ENCODE results near the gene LHFPL3. TPM values are rescaled to one million over a fixed set of nuclear protein-coding genes. Genes with fewer than 3 reads are reported as not detected.

The LHFPL3 gene
- total RNA-seq, 1 donor from 2014 or later = not detected

GRCh38 chr7:104453190-104453589, 124.8 kb downstream of the LHFPL3 start:
- no peaks in the 10 kb centered on the region for H3K4me1 ChIP-seq (ENCODE audit: control insufficient read depth in 3 of 3, insufficient read depth in 3 of 3, low read length in 3 of 3)
- H3K27ac ChIP-seq (ENCODE audit: low read depth, low read length) = no peak overlapping the region
- no peaks in the 10 kb centered on the region for H3K9me3 ChIP-seq (ENCODE audit: control insufficient read depth in 3 of 3, low read length in 3 of 3)
- H3K9ac ChIP-seq (ENCODE audit: low read depth in 1 of 3, low read length in 3 of 3) = no peak overlapping the region
- H3K27me3 ChIP-seq (ENCODE audit: control insufficient read depth in 3 of 3, insufficient read depth in 3 of 3, low read length in 3 of 3) = no peaks in the 10 kb centered on the region
- H3K4me3 ChIP-seq (ENCODE audit: low read length in 3 of 3) = no peak overlapping the region
- no peaks in the 10 kb centered on the region for H3K36me3 ChIP-seq (ENCODE audit: control insufficient read depth in 3 of 3, insufficient read depth in 3 of 3, low read length in 3 of 3)

- H3K4me1 ChIP-seq (ENCODE audit: control insufficient read depth in 3 of 3, insufficient read depth in 3 of 3, low read length in 3 of 3) = no peaks in the 10 kb centered on the region
Measured at GRCh38 chr7:104458875-104459274, 130.5 kb downstream of the LHFPL3 start.

GRCh38 chr7:104469166-104469820, 140.9 kb downstream of the LHFPL3 start:
- Histone ChIP-seq H3K9ac (ENCODE audit: low read depth in 1 of 3, low read length in 3 of 3) (no peak overlapping the region), H3K36me3 (ENCODE audit: control insufficient read depth in 3 of 3, insufficient read depth in 3 of 3, low read length in 3 of 3) (no peaks in the 10 kb centered on the region), H3K9me3 (ENCODE audit: control insufficient read depth in 3 of 3, low read length in 3 of 3) (peaks cover 0 to 1% (median 0%) of the 10 kb centered on the region in 3 donors), H3K4me3 (ENCODE audit: low read length in 3 of 3) (no peak overlapping the region), H3K4me1 (ENCODE audit: control insufficient read depth in 3 of 3, insufficient read depth in 3 of 3, low read length in 3 of 3) (no peaks in the 10 kb centered on the region), H3K27me3 (ENCODE audit: control insufficient read depth in 3 of 3, insufficient read depth in 3 of 3, low read length in 3 of 3) (no peaks in the 10 kb centered on the region), H3K27ac (ENCODE audit: low read depth, low read length) (no peak overlapping the region)

More at GRCh38 chr7:104458875-104459274, 130.5 kb downstream of the LHFPL3 start:
- Histone ChIP-seq H3K9me3 (ENCODE audit: control insufficient read depth in 3 of 3, low read length in 3 of 3) (peaks cover 0 to 4% (median 4%) of the 10 kb centered on the region in 3 donors), H3K4me3 (ENCODE audit: low read length in 3 of 3) (peak overlapping the region in 1 of 3 donors; percentile 9), H3K27me3 (ENCODE audit: control insufficient read depth in 3 of 3, insufficient read depth in 3 of 3, low read length in 3 of 3) (no peaks in the 10 kb centered on the region), H3K9ac (ENCODE audit: low read depth in 1 of 3, low read length in 3 of 3) (no peak overlapping the region), H3K36me3 (ENCODE audit: control insufficient read depth in 3 of 3, insufficient read depth in 3 of 3, low read length in 3 of 3) (no peaks in the 10 kb centered on the region), H3K27ac (ENCODE audit: low read depth, low read length) (no peak overlapping the region)

GRCh38 chr7:104480529-104480928, 152.1 kb downstream of the LHFPL3 start:
- peaks cover 0 to 2% (median 0%) of the 10 kb centered on the region in 3 donors for H3K9me3 ChIP-seq (ENCODE audit: control insufficient read depth in 3 of 3, low read length in 3 of 3)
- H3K27me3 ChIP-seq (ENCODE audit: control insufficient read depth in 3 of 3, insufficient read depth in 3 of 3, low read length in 3 of 3) = no peaks in the 10 kb centered on the region
- no peaks in the 10 kb centered on the region for H3K4me1 ChIP-seq (ENCODE audit: control insufficient read depth in 3 of 3, insufficient read depth in 3 of 3, low read length in 3 of 3)
- H3K9ac ChIP-seq (ENCODE audit: low read depth in 1 of 3, low read length in 3 of 3) = no peak overlapping the region
- H3K36me3 ChIP-seq (ENCODE audit: control insufficient read depth in 3 of 3, insufficient read depth in 3 of 3, low read length in 3 of 3) = no peaks in the 10 kb centered on the region
- no peak overlapping the region for H3K27ac ChIP-seq (ENCODE audit: low read depth, low read length)
- H3K4me3 ChIP-seq (ENCODE audit: low read length in 3 of 3) = no peak overlapping the region

- H3K9me3 ChIP-seq (ENCODE audit: control insufficient read depth in 3 of 3, low read length in 3 of 3) = peaks cover 0 to 2% (median 0%) of the 10 kb centered on the region in 3 donors
- H3K36me3 ChIP-seq (ENCODE audit: control insufficient read depth in 3 of 3, insufficient read depth in 3 of 3, low read length in 3 of 3) = no peaks in the 10 kb centered on the region
- no peak overlapping the region for H3K9ac ChIP-seq (ENCODE audit: low read depth in 1 of 3, low read length in 3 of 3)
- no peaks in the 10 kb centered on the region for H3K4me1 ChIP-seq (ENCODE audit: control insufficient read depth in 3 of 3, insufficient read depth in 3 of 3, low read length in 3 of 3)
- no peak overlapping the region for H3K27ac ChIP-seq (ENCODE audit: low read depth, low read length)
- no peak overlapping the region for H3K4me3 ChIP-seq (ENCODE audit: low read length in 3 of 3)
- H3K27me3 ChIP-seq (ENCODE audit: control insufficient read depth in 3 of 3, insufficient read depth in 3 of 3, low read length in 3 of 3) = no peaks in the 10 kb centered on the region
Measured at GRCh38 chr7:104482362-104483037, 154.1 kb downstream of the LHFPL3 start.

GRCh38 chr7:104486931-104487330, 158.5 kb downstream of the LHFPL3 start:
- H3K9me3 ChIP-seq (ENCODE audit: control insufficient read depth in 3 of 3, low read length in 3 of 3) = no peaks in the 10 kb centered on the region
- H3K4me3 ChIP-seq (ENCODE audit: low read length in 3 of 3) = no peak overlapping the region
- no peaks in the 10 kb centered on the region for H3K27me3 ChIP-seq (ENCODE audit: control insufficient read depth in 3 of 3, insufficient read depth in 3 of 3, low read length in 3 of 3)
- no peaks in the 10 kb centered on the region for H3K36me3 ChIP-seq (ENCODE audit: control insufficient read depth in 3 of 3, insufficient read depth in 3 of 3, low read length in 3 of 3)
- H3K9ac ChIP-seq (ENCODE audit: low read depth in 1 of 3, low read length in 3 of 3) = no peak overlapping the region
- H3K4me1 ChIP-seq (ENCODE audit: control insufficient read depth in 3 of 3, insufficient read depth in 3 of 3, low read length in 3 of 3) = no peaks in the 10 kb centered on the region
- H3K27ac ChIP-seq (ENCODE audit: low read depth, low read length) = no peak overlapping the region

- no peak overlapping the region for H3K4me3 ChIP-seq (ENCODE audit: low read length in 3 of 3)
- no peaks in the 10 kb centered on the region for H3K27me3 ChIP-seq (ENCODE audit: control insufficient read depth in 3 of 3, insufficient read depth in 3 of 3, low read length in 3 of 3)
- H3K27ac ChIP-seq (ENCODE audit: low read depth, low read length) = no peak overlapping the region
- no peak overlapping the region for H3K9ac ChIP-seq (ENCODE audit: low read depth in 1 of 3, low read length in 3 of 3)
- no peaks in the 10 kb centered on the region for H3K36me3 ChIP-seq (ENCODE audit: control insufficient read depth in 3 of 3, insufficient read depth in 3 of 3, low read length in 3 of 3)
- H3K9me3 ChIP-seq (ENCODE audit: control insufficient read depth in 3 of 3, low read length in 3 of 3) = no peaks in the 10 kb centered on the region
- H3K4me1 ChIP-seq (ENCODE audit: control insufficient read depth in 3 of 3, insufficient read depth in 3 of 3, low read length in 3 of 3) = no peaks in the 10 kb centered on the region
Measured at GRCh38 chr7:104487642-104488041, 159.2 kb downstream of the LHFPL3 start.

- H3K9me3 ChIP-seq (ENCODE audit: control insufficient read depth in 3 of 3, low read length in 3 of 3) = no peaks in the 10 kb centered on the region
- no peaks in the 10 kb centered on the region for H3K4me1 ChIP-seq (ENCODE audit: control insufficient read depth in 3 of 3, insufficient read depth in 3 of 3, low read length in 3 of 3)
- H3K9ac ChIP-seq (ENCODE audit: low read depth in 1 of 3, low read length in 3 of 3) = no peak overlapping the region
- H3K27ac ChIP-seq (ENCODE audit: low read depth, low read length) = no peak overlapping the region
- H3K4me3 ChIP-seq (ENCODE audit: low read length in 3 of 3) = no peak overlapping the region
- no peaks in the 10 kb centered on the region for H3K27me3 ChIP-seq (ENCODE audit: control insufficient read depth in 3 of 3, insufficient read depth in 3 of 3, low read length in 3 of 3)
- H3K36me3 ChIP-seq (ENCODE audit: control insufficient read depth in 3 of 3, insufficient read depth in 3 of 3, low read length in 3 of 3) = no peaks in the 10 kb centered on the region
Measured at GRCh38 chr7:104497379-104497967, 169.1 kb downstream of the LHFPL3 start.

GRCh38 chr7:104499975-104500374, 171.6 kb downstream of the LHFPL3 start:
- H3K27ac ChIP-seq (ENCODE audit: low read depth, low read length) = no peak overlapping the region
- no peaks in the 10 kb centered on the region for H3K9me3 ChIP-seq (ENCODE audit: control insufficient read depth in 3 of 3, low read length in 3 of 3)
- H3K9ac ChIP-seq (ENCODE audit: low read depth in 1 of 3, low read length in 3 of 3) = no peak overlapping the region
- H3K4me3 ChIP-seq (ENCODE audit: low read length in 3 of 3) = no peak overlapping the region
- H3K27me3 ChIP-seq (ENCODE audit: control insufficient read depth in 3 of 3, insufficient read depth in 3 of 3, low read length in 3 of 3) = no peaks in the 10 kb centered on the region
- no peaks in the 10 kb centered on the region for H3K4me1 ChIP-seq (ENCODE audit: control insufficient read depth in 3 of 3, insufficient read depth in 3 of 3, low read length in 3 of 3)
- no peaks in the 10 kb centered on the region for H3K36me3 ChIP-seq (ENCODE audit: control insufficient read depth in 3 of 3, insufficient read depth in 3 of 3, low read length in 3 of 3)

GRCh38 chr7:104509874-104510273, 181.5 kb downstream of the LHFPL3 start:
- Histone ChIP-seq H3K36me3 (ENCODE audit: control insufficient read depth in 3 of 3, insufficient read depth in 3 of 3, low read length in 3 of 3) (no peaks in the 10 kb centered on the region), H3K9ac (ENCODE audit: low read depth in 1 of 3, low read length in 3 of 3) (no peak overlapping the region), H3K27me3 (ENCODE audit: control insufficient read depth in 3 of 3, insufficient read depth in 3 of 3, low read length in 3 of 3) (no peaks in the 10 kb centered on the region), H3K27ac (ENCODE audit: low read depth, low read length) (no peak overlapping the region), H3K4me1 (ENCODE audit: control insufficient read depth in 3 of 3, insufficient read depth in 3 of 3, low read length in 3 of 3) (no peaks in the 10 kb centered on the region), H3K9me3 (ENCODE audit: control insufficient read depth in 3 of 3, low read length in 3 of 3) (no peaks in the 10 kb centered on the region), H3K4me3 (ENCODE audit: low read length in 3 of 3) (no peak overlapping the region)

Measured in skeletal muscle tissue (tissue), 4 donors.